A549 treated with RU486 at 1 μM for 4 hours (cell line): ENCODE results near the gene PLIN1. TPM values are rescaled to one million over a fixed set of nuclear protein-coding genes. Genes with fewer than 3 reads are reported as not detected.

Source experiments
- total RNA-seq: library from RNA; stranded (reverse); fragments of 200-300 nt; extraction: Qiagen RNA extraction; gene quantifications from 5 replicates; pipeline ENCODE4 v1.2.3, GENCODE V29; 2022; ENCODE audit warnings: low read depth

The PLIN1 gene
- total RNA-seq = 0.06 to 0.09 TPM (median 0.07 TPM) in 3 of 5 replicates, not detected in the others

GRCh38 chr15:89679212-89679611 is at the start of gene PLIN1:
Gene PLIN1 (minus strand): TSS chr15:89679367. CDS start chr15:89677489, 1,878 bp downstream.

GRCh38 chr15:89690276-89691218 is 11.4 kb upstream of the PLIN1 start, which contains the start of the genes PEX11A and WDR93:
Gene PEX11A (minus strand): TSS chr15:89690754. CDS start chr15:89690632, 122 bp downstream.
Gene WDR93 (plus strand): TSS chr15:89690811. CDS start chr15:89701747, 10,936 bp downstream.

GRCh38 chr15:89654847-89655805 is 24.0 kb downstream of the PLIN1 start, which contains the start of gene KIF7:
Gene KIF7 (minus strand): TSS chr15:89655467. CDS start chr15:89652930, 2,537 bp downstream.

Other genes with a start within 250 kb of the PLIN1 start
- gene RHCG, start 182.8 kb downstream of the PLIN1 start, total RNA-seq = 30.6 to 43.6 TPM (median 33.0 TPM) in 5 replicates
- 10.8 to 14.5 TPM (median 13.7 TPM) in 5 replicates for gene TICRR, start 103.9 kb downstream of the PLIN1 start, total RNA-seq
- 3.1 to 5.7 TPM (median 3.9 TPM) in 5 replicates for gene KIF7, start 23.9 kb downstream of the PLIN1 start, total RNA-seq
- gene PEX11A, start 11.4 kb upstream of the PLIN1 start, total RNA-seq = 6.3 to 7.4 TPM (median 6.9 TPM) in 5 replicates
- 0.15 to 0.17 TPM (median 0.15 TPM) in 3 of 5 replicates, not detected in the others for gene WDR93, start 11.4 kb upstream of the PLIN1 start, total RNA-seq
- gene MESP1, start 71.9 kb upstream of the PLIN1 start, total RNA-seq = 2.1 to 6.8 TPM (median 6.1 TPM) in 5 replicates
- 0.26 to 0.67 TPM (median 0.42 TPM) in 5 replicates for gene MESP2, start 97.0 kb upstream of the PLIN1 start, total RNA-seq
- 29.5 to 36.6 TPM (median 36.3 TPM) in 5 replicates for gene ANPEP, start 135.5 kb upstream of the PLIN1 start, total RNA-seq
- gene AP3S2, start 214.6 kb upstream of the PLIN1 start, total RNA-seq = 33.2 to 83.7 TPM (median 43.5 TPM) in 5 replicates
- gene ARPIN, start 233.6 kb upstream of the PLIN1 start, total RNA-seq = 8.9 to 12.6 TPM (median 12.2 TPM) in 5 replicates